OCI-LY1 (cell line): ENCODE measurements around the gene ZNF763.

Source experiments
- H2AFZ ChIP-seq: fragments of 200-600 bp; sonication (generic), shearing (Covaris generic); 2 replicates; pipeline ENCODE4 v1.6.0; 2014; ENCODE audit warnings: antibody characterized with exemption, mild to moderate bottlenecking, low read length
- H3F3A ChIP-seq: fragments of 200-600 bp; sonication (generic), shearing (Covaris generic); 2 replicates; pipeline ENCODE4 v1.6.0; 2014; ENCODE audit warnings: mild to moderate bottlenecking, antibody characterized with exemption, low read length, moderate library complexity; ENCODE audit not compliant: insufficient read depth
- H3K27ac ChIP-seq: fragments of 200-600 bp; sonication (generic); 2 replicates; pipeline ENCODE4 v1.5.1; 2014; ENCODE audit warnings: low read length, mixed run types, mild to moderate bottlenecking, low read depth; ENCODE audit not compliant: poor library complexity, severe bottlenecking
- H3K27me3 ChIP-seq: fragments of 200-600 bp; sonication (generic); 2 replicates; pipeline ENCODE4 v1.6.0; 2014; ENCODE audit warnings: antibody characterized with exemption, mild to moderate bottlenecking, low read length, moderate library complexity; ENCODE audit not compliant: insufficient read depth
- H3K36me3 ChIP-seq: fragments of 200-600 bp; sonication (generic); 2 replicates; pipeline ENCODE4 v1.6.1; 2014; ENCODE audit warnings: mild to moderate bottlenecking, antibody characterized with exemption, low read length, moderate library complexity, mixed read lengths; ENCODE audit not compliant: insufficient read depth
- H3K4me1 ChIP-seq: fragments of 200-600 bp; sonication (generic); 2 replicates; pipeline ENCODE4 v1.5.1; 2014; ENCODE audit warnings: mild to moderate bottlenecking, low read length, moderate library complexity; ENCODE audit not compliant: insufficient read depth, severe bottlenecking
- H3K4me2 ChIP-seq: fragments of 200-600 bp; sonication (generic), shearing (Covaris generic); 2 replicates; pipeline ENCODE4 v1.6.1; 2014; ENCODE audit warnings: low read length
- H3K4me3 ChIP-seq: fragments of 200-600 bp; sonication (generic); 2 replicates; pipeline ENCODE4 v1.5.1; 2014; ENCODE audit warnings: low read length, low read depth, mild to moderate bottlenecking, mixed read lengths; ENCODE audit not compliant: poor library complexity, severe bottlenecking
- H3K79me2 ChIP-seq: fragments of 200-600 bp; shearing (Covaris generic); 2 replicates; pipeline ENCODE4 v1.6.1; 2016; ENCODE audit warnings: mixed run types, low read length, mixed read lengths; ENCODE audit not compliant: insufficient read depth
- H3K9ac ChIP-seq: fragments of 200-600 bp; sonication (generic), shearing (Covaris generic); 2 replicates; pipeline ENCODE4 v1.6.1; 2014; ENCODE audit warnings: mild to moderate bottlenecking, low read length, mixed read lengths
- H3K9me2 ChIP-seq: fragments of 200-600 bp; sonication (generic), shearing (Covaris generic); 2 replicates; pipeline ENCODE4 v1.6.1; 2014; ENCODE audit warnings: low read depth, mild to moderate bottlenecking, low read length, mixed read lengths
- H3K9me3 ChIP-seq: fragments of 200-600 bp; shearing (Covaris generic); 2 replicates; pipeline ENCODE4 v1.6.1; 2014; ENCODE audit warnings: low read length, mixed read lengths
- H4K20me1 ChIP-seq: fragments of 200-600 bp; sonication (generic), shearing (Covaris generic); 2 replicates; pipeline ENCODE4 v1.6.0; 2016; ENCODE audit warnings: mild to moderate bottlenecking, low read length; ENCODE audit not compliant: insufficient read depth
- CTCF ChIP-seq: fragments of 200-600 bp; sonication (generic), shearing (Covaris generic); IDR thresholded peaks from 2 replicates; pipeline ENCODE4 v1.5.1; 2017; ENCODE audit warnings: mild to moderate bottlenecking, antibody characterized with exemption, low read length, moderate library complexity, mixed read lengths
- EZH2 ChIP-seq: fragments of 200-600 bp; sonication (generic), shearing (Covaris generic); IDR thresholded peaks from 2 replicates; pipeline ENCODE4 v1.8.0; 2017; ENCODE audit warnings: borderline replicate concordance, mixed run types, mild to moderate bottlenecking, antibody characterized with exemption, low read length, moderate library complexity, mixed read lengths

The ZNF763 gene

GRCh38 chr19:11963566-11964355, 1.1 kb upstream of the ZNF763 start:
- Histone ChIP-seq H3K27ac (peak overlapping the region; percentile 70), H3K4me3 (peak overlapping the region; percentile 86), H3K9me3 (0 out of 2 replicates have a peak, but pooled peaks cover 2% of the 10 kb centered on the region), H3K27me3 (no peaks in the 10 kb centered on the region), H3K4me2 (peak overlapping the region; percentile 76), H4K20me1 (no peaks in the 10 kb centered on the region), H3K79me2 (no peaks in the 10 kb centered on the region), H3K9me2 (no peaks in the 10 kb centered on the region), H3K36me3 (no peaks in the 10 kb centered on the region), H3K9ac (no peak overlapping the region; the same call in 1 of the 2 replicates), H2AFZ (no peak overlapping the region), H3K4me1 (peaks cover 15% of the 10 kb centered on the region), H3F3A (no peaks in the 10 kb centered on the region)
- no peak for TF ChIP-seq EZH2
- peak; percentile 78 for TF ChIP-seq CTCF

GRCh38 chr19:11964496-11964857, 363 bp upstream of the ZNF763 start:
- no peak overlapping the region for H2AFZ ChIP-seq
- peak overlapping the region; percentile 70 for H3K27ac ChIP-seq
- H3K79me2 ChIP-seq, result no peaks in the 10 kb centered on the region
- H3K4me3 ChIP-seq, result peak overlapping the region; percentile 86
- peaks cover 5% of the 10 kb centered on the region; the same call in 1 of the 2 replicates for H3K36me3 ChIP-seq
- H3K9me2 ChIP-seq, result no peaks in the 10 kb centered on the region
- no peaks in the 10 kb centered on the region for H4K20me1 ChIP-seq
- peak overlapping the region; percentile 45; the same call in 1 of the 2 replicates for H3K9ac ChIP-seq
- no peaks in the 10 kb centered on the region for H3F3A ChIP-seq
- peaks cover 15% of the 10 kb centered on the region for H3K4me1 ChIP-seq
- 0 out of 2 replicates have a peak, but pooled peaks cover under 1% of the 10 kb centered on the region for H3K9me3 ChIP-seq
- H3K4me2 ChIP-seq, result peak overlapping the region; percentile 76
- TF ChIP-seq CTCF (peak; percentile 31; the same call in 1 of the 2 replicates), EZH2 (no peak)
- H3K27me3 ChIP-seq, result no peaks in the 10 kb centered on the region

GRCh38 chr19:11970174-11970573, 5.3 kb downstream of the ZNF763 start:
- peaks cover 7% of the 10 kb centered on the region for H3K4me1 ChIP-seq
- no peak overlapping the region for H3K27ac ChIP-seq
- H3F3A ChIP-seq, result no peaks in the 10 kb centered on the region
- H3K27me3 ChIP-seq, result no peaks in the 10 kb centered on the region
- no peaks in the 10 kb centered on the region for H3K9me2 ChIP-seq
- H3K79me2 ChIP-seq, result no peaks in the 10 kb centered on the region
- peaks cover 6% of the 10 kb centered on the region; the same call in 1 of the 2 replicates for H3K36me3 ChIP-seq
- H2AFZ ChIP-seq, result no peak overlapping the region
- H4K20me1 ChIP-seq, result no peaks in the 10 kb centered on the region
- no peak overlapping the region for H3K4me3 ChIP-seq
- no peak overlapping the region for H3K4me2 ChIP-seq
- no peak overlapping the region for H3K9ac ChIP-seq
- TF ChIP-seq CTCF (no peak), EZH2 (no peak)
- no peaks in the 10 kb centered on the region; the same call in 1 of the 2 replicates for H3K9me3 ChIP-seq
